B cell (primary cell): ENCODE measurements around the gene CST9. TPM values are rescaled to one million over a fixed set of nuclear protein-coding genes. Genes with fewer than 3 reads are reported as not detected.
"Not testable (repeated sequence)": the region's sequence is repeated elsewhere in the genome, so short reads cannot be mapped to it uniquely, and the experiment has no call there.

Experiments used
- ATAC-seq: fragments of 200-7000 bp; cut with Tn5 transposase; one replicate; pipeline ENCODE4 v1.10.0; 2021; ENCODE audit warnings: low read depth, mild to moderate bottlenecking, moderate number of reproducible peaks, moderate library complexity
- CTCF ChIA-PET: fragments of 350-600 bp; sonication (Branson Sonifier 250); formaldehyde crosslinking; loops from one replicate; lab custom pipeline; 2021; ENCODE audit warnings: antibody characterized with exemption, inconsistent platforms; lab: Charles Lee
- POLR2A ChIA-PET: fragments of 350-600 bp; sonication (Branson Sonifier 250); formaldehyde crosslinking; loops from one replicate; lab custom pipeline; 2021; ENCODE audit warnings: antibody characterized with exemption; lab: Charles Lee
- DNase-seq: peaks from one replicate; pipeline ENCODE4 v3.0.0; 2013
- H2AFZ ChIP-seq: 2 replicates; pipeline ENCODE4 v1.6.1; 2012; ENCODE audit warnings: mild to moderate bottlenecking, low read depth, low read length; ENCODE audit not compliant: insufficient read depth, poor library complexity, severe bottlenecking
- H3K27ac ChIP-seq, 2 donors: 1 replicate in 1 of 2; 2 replicates in 1 of 2; pipeline ENCODE4 v1.5.1; 2012 to 2013; ENCODE audit warnings: low read length in 2 of 2, mild to moderate bottlenecking in 2 of 2, moderate library complexity in 1 of 2
- H3K27me3 ChIP-seq, 4 experiments: fragments of 200-600 bp in 1 of 4; sonication (generic) in 1 of 4; replicated peaks in 1 of 4; 1 replicate in 2 of 4; 2 replicates in 2 of 4; pipeline versions ENCODE4 v1.6.1 to v1.7.0; 2013 to 2016; ENCODE audit warnings: low read length in 3 of 4, mild to moderate bottlenecking in 2 of 4, mixed read lengths in 1 of 4, moderate library complexity in 1 of 4; ENCODE audit not compliant: insufficient read depth in 4 of 4, control insufficient read depth in 3 of 4; ENCODE audit errors: control extremely low read depth in 1 of 4
- H3K36me3 ChIP-seq, 2 experiments: replicated peaks in 1 of 2; 1 replicate in 1 of 2; 2 replicates in 1 of 2; pipeline versions ENCODE4 v1.6.1 to v1.7.1; 2013; ENCODE audit warnings: low read length in 1 of 2; ENCODE audit not compliant: insufficient read depth in 2 of 2, control insufficient read depth in 1 of 2; ENCODE audit errors: control extremely low read depth in 1 of 2, extremely low read depth in 1 of 2
- H3K4me1 ChIP-seq, 2 donors: fragments of 200-600 bp in 1 of 2; sonication (generic) in 1 of 2; 1 replicate in 1 of 2; 2 replicates in 1 of 2; pipeline versions ENCODE4 v1.5.1 to v1.6.1; 2013 to 2017; ENCODE audit warnings: low read length in 2 of 2; ENCODE audit not compliant: control insufficient read depth in 2 of 2, insufficient read depth in 2 of 2
- H3K4me2 ChIP-seq: replicated peaks from 2 replicates; pipeline ENCODE3; 2012; ENCODE audit warnings: mild to moderate bottlenecking, low read depth, low read length; ENCODE audit not compliant: poor library complexity, severe bottlenecking
- H3K4me3 ChIP-seq, 5 experiments: fragments of 200-600 bp in 1 of 5; sonication (generic) in 1 of 5; 1 replicate in 3 of 5; 2 replicates in 2 of 5; pipeline versions ENCODE4 v1.5.1 to v1.7.0; 2011 to 2016; ENCODE audit warnings: low read length in 4 of 5, mild to moderate bottlenecking in 4 of 5, low read depth in 2 of 5, control low read depth in 1 of 5, moderate library complexity in 1 of 5; ENCODE audit not compliant: insufficient read depth in 1 of 5; ENCODE audit errors: control extremely low read depth in 1 of 5, extremely low read depth in 1 of 5
- H3K79me2 ChIP-seq: fragments of 200-600 bp; sonication (generic); one replicate; pipeline ENCODE4 v1.6.0; 2016; ENCODE audit warnings: low read length; ENCODE audit not compliant: control insufficient read depth, insufficient read depth
- H3K9ac ChIP-seq: fragments of 200-600 bp; sonication (generic); 2 replicates; pipeline ENCODE4 v1.6.1; 2017; ENCODE audit warnings: mild to moderate bottlenecking, low read length, moderate library complexity
- H3K9me3 ChIP-seq, 3 donors: one replicate each; pipeline versions ENCODE4 v1.6.1 to v1.7.1; 2013; ENCODE audit warnings: low read length in 2 of 3; ENCODE audit not compliant: control insufficient read depth in 2 of 3, insufficient read depth in 1 of 3; ENCODE audit errors: control extremely low read depth in 1 of 3
- H4K20me1 ChIP-seq: 2 replicates; pipeline ENCODE4 v1.6.0; 2012; ENCODE audit warnings: mild to moderate bottlenecking, low read length; ENCODE audit not compliant: insufficient read depth, control insufficient read depth, poor library complexity, severe bottlenecking
- H3K27ac Mint-ChIP-seq: one replicate; pipeline ENCODE4 v1.8.0; 2021; ENCODE audit warnings: mixed read lengths
- H3K27me3 Mint-ChIP-seq: one replicate; pipeline ENCODE4 v1.8.0; 2021; ENCODE audit warnings: mixed read lengths
- H3K4me1 Mint-ChIP-seq: one replicate; pipeline ENCODE4 v1.8.0; 2021; ENCODE audit warnings: mixed read lengths
- H3K4me3 Mint-ChIP-seq: one replicate; pipeline ENCODE4 v1.8.0; 2021; ENCODE audit warnings: mixed read lengths
- H3K9me3 Mint-ChIP-seq: one replicate; pipeline ENCODE4 v1.8.0; 2022; ENCODE audit warnings: mixed read lengths; ENCODE audit not compliant: insufficient read depth
- EZH2 ChIP-seq: IDR thresholded peaks from 2 replicates; pipeline ENCODE4 v1.6.1; 2012; ENCODE audit warnings: borderline replicate concordance, low read depth, mild to moderate bottlenecking, moderate library complexity, low read length; ENCODE audit not compliant: insufficient read depth, poor library complexity, severe bottlenecking
- WGBS: methylation state at CpG from one replicate; pipeline ENCODE4 v1.1.5; 2013; ENCODE audit warnings: missing lambda C conversion rate; ENCODE audit not compliant: insufficient coverage; 5-methylcytosine and 5-hydroxymethylcytosine counted together
- intact Hi-C: fragments of 100-400 bp; cut with micrococcal nuclease; formaldehyde crosslinking; loops from one replicate; pipeline ENCODE4 v1.10.0; 2022
- polyA plus RNA-seq: library from polyadenylated mRNA; depleted of rRNA; stranded (reverse); fragments of >200 nt; gene quantifications from 2 replicates; pipeline ENCODE4 v1.2.3, GENCODE V29; 2012
- total RNA-seq, 2 donors: library from RNA; stranded (reverse); fragments of 120-200 nt in 1 of 2; gene quantifications; 1 replicate in 1 of 2; 2 replicates in 1 of 2; pipeline versions ENCODE4 v1.2.3 to v1.2.4, GENCODE V29; 2013 to 2022
- TF ChIP-seq, protein P1 (sequence below): fragments of 200-600 bp; IDR thresholded peaks from one replicate; pipeline ENCODE4 v1.8.0; 2022; ENCODE audit warnings: antibody characterized with exemption, mild to moderate bottlenecking

CST9 gene
- total and polyA plus RNA-seq, 2 donors (not counting 1 experiment from before 2014, with no cell fraction given), result not detected

DNA sequence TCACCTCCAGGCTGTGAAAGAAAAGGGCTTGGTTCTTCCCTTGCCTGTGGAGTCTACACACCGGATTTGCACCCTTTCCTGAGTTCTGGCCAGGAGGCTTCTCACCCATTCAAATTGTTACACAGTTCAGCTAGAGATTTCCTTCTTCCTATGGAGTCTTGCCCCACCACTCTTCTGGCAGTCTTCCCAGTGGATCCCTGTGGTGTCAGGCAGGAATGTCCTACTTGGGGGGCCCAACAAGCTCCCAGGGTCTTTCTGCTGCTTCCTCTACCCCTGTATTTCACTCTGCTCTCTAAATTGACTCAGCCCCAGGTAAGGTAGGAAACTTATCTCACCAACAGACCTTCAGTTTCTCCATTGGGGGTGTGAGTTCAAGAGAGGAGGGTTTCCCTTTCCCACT is 23.4 kb downstream of the CST9 start:
- ATAC-seq (no peak), DNase-seq (no peak)
- Histone ChIP-seq H3K4me2 (no peak overlapping the region), H3K79me2 (no peaks in the 10 kb centered on the region), H3K4me1 (no peaks in the 10 kb centered on the region), H3K9me3 (peaks cover 0 to 1% (median 0%) of the 10 kb centered on the region in 3 donors), H3K36me3 (no peaks in the 10 kb centered on the region), H3K9ac (no peak overlapping the region), H3K4me3 (no peak overlapping the region), H3K27me3 (peaks cover 0 to 9% (median 0%) of the 10 kb centered on the region in 4 experiments), H4K20me1 (no peaks in the 10 kb centered on the region), H3K27ac (no peak overlapping the region), H2AFZ (no peak overlapping the region)
- ChIA-PET CTCF (no interaction called here), POLR2A (no interaction called here)
- Mint-ChIP-seq H3K9me3 (no peaks in the 10 kb centered on the region), H3K27ac (no peak overlapping the region), H3K4me1 (no peaks in the 10 kb centered on the region), H3K4me3 (no peak overlapping the region), H3K27me3 (peaks cover 22% of the 10 kb centered on the region)
- WGBS, result 75% methylated on average over 1 of the region's 1 CpG
- TF ChIP-seq, protein P1, sequence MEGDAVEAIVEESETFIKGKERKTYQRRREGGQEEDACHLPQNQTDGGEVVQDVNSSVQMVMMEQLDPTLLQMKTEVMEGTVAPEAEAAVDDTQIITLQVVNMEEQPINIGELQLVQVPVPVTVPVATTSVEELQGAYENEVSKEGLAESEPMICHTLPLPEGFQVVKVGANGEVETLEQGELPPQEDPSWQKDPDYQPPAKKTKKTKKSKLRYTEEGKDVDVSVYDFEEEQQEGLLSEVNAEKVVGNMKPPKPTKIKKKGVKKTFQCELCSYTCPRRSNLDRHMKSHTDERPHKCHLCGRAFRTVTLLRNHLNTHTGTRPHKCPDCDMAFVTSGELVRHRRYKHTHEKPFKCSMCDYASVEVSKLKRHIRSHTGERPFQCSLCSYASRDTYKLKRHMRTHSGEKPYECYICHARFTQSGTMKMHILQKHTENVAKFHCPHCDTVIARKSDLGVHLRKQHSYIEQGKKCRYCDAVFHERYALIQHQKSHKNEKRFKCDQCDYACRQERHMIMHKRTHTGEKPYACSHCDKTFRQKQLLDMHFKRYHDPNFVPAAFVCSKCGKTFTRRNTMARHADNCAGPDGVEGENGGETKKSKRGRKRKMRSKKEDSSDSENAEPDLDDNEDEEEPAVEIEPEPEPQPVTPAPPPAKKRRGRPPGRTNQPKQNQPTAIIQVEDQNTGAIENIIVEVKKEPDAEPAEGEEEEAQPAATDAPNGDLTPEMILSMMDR, result no peak
- no peak for TF ChIP-seq EZH2
- intact Hi-C loops, result no loop called here

DNA sequence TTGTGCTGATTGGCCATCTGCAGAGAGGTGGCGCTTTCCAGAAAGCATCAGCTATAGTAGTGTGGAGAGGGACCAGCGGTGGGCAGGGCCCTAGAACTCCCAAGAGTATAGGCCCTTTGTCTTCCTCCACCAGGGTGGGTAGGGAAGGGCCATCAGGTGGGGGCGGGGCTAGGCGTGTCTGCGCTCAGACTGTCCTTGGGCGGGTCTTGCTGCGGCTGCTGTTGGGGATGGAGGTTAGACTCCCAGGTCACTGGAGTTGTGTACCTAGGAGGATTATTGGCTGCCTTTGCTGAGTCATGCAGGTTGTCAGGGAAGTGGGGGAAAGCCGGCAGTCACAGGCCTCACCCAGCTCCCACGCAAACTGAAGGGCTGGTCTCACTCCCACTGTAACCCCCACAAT is 23.9 kb downstream of the CST9 start:
- H3K4me2 ChIP-seq, H3K9me3 ChIP-seq, H3K9me3 Mint-ChIP-seq, H3K4me1 Mint-ChIP-seq, H3K4me1 ChIP-seq, H3K36me3 ChIP-seq, H3K9ac ChIP-seq, H3K4me3 Mint-ChIP-seq, intact Hi-C loops, H2AFZ ChIP-seq, H3K27me3 ChIP-seq, H3K27ac Mint-ChIP-seq, ATAC-seq, POLR2A ChIA-PET, DNase-seq, H3K27ac ChIP-seq, CTCF ChIA-PET, H3K79me2 ChIP-seq, H3K4me3 ChIP-seq, H4K20me1 ChIP-seq: not testable (repeated sequence)
- 95% methylated on average over 7 of the region's 9 CpGs for WGBS
- H3K27me3 Mint-ChIP-seq, result peaks cover 22% of the 10 kb centered on the region
